IMR-90 (cell line): Measurements from ENCODE around the gene PARP2. TPM values are rescaled to one million over a fixed set of nuclear protein-coding genes. Genes with fewer than 3 reads are reported as not detected.

Experiments used
- ATAC-seq: fragments of 200-7000 bp; cut with Tn5 transposase; 2 replicates; pipeline ENCODE4 v1.9.1; 2020; ENCODE audit warnings: low read depth, mild to moderate bottlenecking, moderate library complexity
- BruUV-seq: library from RNA; stranded (reverse); fragments of 400-500 nt; replicated peaks from 2 replicates; lab custom pipeline; 2021; lab: Mats Ljungman, UMichigan
- CTCF ChIA-PET: fragments of 300-600 bp; formaldehyde crosslinking; extraction: SDS; loops from one replicate; lab custom pipeline; 2021; ENCODE audit warnings: antibody characterized with exemption; lab: Yijun Ruan, JAX
- POLR2A ChIA-PET: fragments of 300-600 bp; sonication (Branson Sonifier 250); formaldehyde crosslinking; loops from one replicate; lab custom pipeline; 2022; ENCODE audit warnings: antibody characterized with exemption; ENCODE audit not compliant: unreplicated experiment; lab: Charles Lee
- DNase-seq: peaks from one replicate; pipeline ENCODE4 v3.0.0; 2013
- H2AFZ ChIP-seq: replicated peaks from 2 replicates; pipeline ENCODE3; 2013; ENCODE audit warnings: low read length, mild to moderate bottlenecking; ENCODE audit not compliant: poor library complexity
- H2AK5ac ChIP-seq: 2 replicates; pipeline ENCODE4 v1.6.1; 2013; ENCODE audit warnings: low read depth, low read length, inconsistent platforms
- H2AK9ac ChIP-seq: replicated peaks from 2 replicates; pipeline ENCODE3; 2013; ENCODE audit warnings: mild to moderate bottlenecking, low read depth, low read length, moderate library complexity; ENCODE audit not compliant: poor library complexity
- H2BK120ac ChIP-seq: 2 replicates; pipeline ENCODE4 v1.6.1; 2013; ENCODE audit warnings: low read depth, low read length, inconsistent platforms
- H2BK15ac ChIP-seq: 3 replicates; pipeline ENCODE4 v1.6.1; 2013; ENCODE audit warnings: low read depth, low read length, inconsistent platforms
- H2BK20ac ChIP-seq: 2 replicates; pipeline ENCODE4 v1.6.1; 2013; ENCODE audit warnings: low read depth, mild to moderate bottlenecking, inconsistent platforms, low read length, moderate library complexity
- H2BK5ac ChIP-seq: 2 replicates; pipeline ENCODE4 v1.6.1; 2013; ENCODE audit warnings: mild to moderate bottlenecking, low read depth, low read length, inconsistent platforms; ENCODE audit not compliant: poor library complexity, severe bottlenecking
- H3K14ac ChIP-seq: replicated peaks from 2 replicates; pipeline ENCODE4 v1.6.1; 2013; ENCODE audit warnings: low read depth, low read length, inconsistent platforms
- H3K18ac ChIP-seq: 2 replicates; pipeline ENCODE4 v1.6.1; 2013; ENCODE audit warnings: low read depth, low read length, control low read depth
- H3K23ac ChIP-seq: 2 replicates; pipeline ENCODE4 v1.6.1; 2013; ENCODE audit warnings: low read depth, low read length, inconsistent platforms
- H3K27ac ChIP-seq: 2 replicates; pipeline ENCODE4 v1.5.1; 2013; ENCODE audit warnings: mild to moderate bottlenecking, control low read depth, low read length; ENCODE audit not compliant: insufficient read depth
- H3K27me3 ChIP-seq: 2 replicates; pipeline ENCODE4 v1.6.1; 2013; ENCODE audit warnings: low read length; ENCODE audit not compliant: control insufficient read depth, insufficient read depth
- H3K36me3 ChIP-seq: 2 replicates; pipeline ENCODE4 v1.6.1; 2013; ENCODE audit warnings: low read length, mixed read lengths; ENCODE audit not compliant: control insufficient read depth, insufficient read depth
- H3K4ac ChIP-seq: 2 replicates; pipeline ENCODE4 v1.6.1; 2013; ENCODE audit warnings: low read depth, low read length, inconsistent platforms
- H3K4me1 ChIP-seq: 2 replicates; pipeline ENCODE4 v1.6.1; 2013; ENCODE audit warnings: low read length, mixed read lengths; ENCODE audit not compliant: control insufficient read depth, insufficient read depth
- H3K4me2 ChIP-seq: 2 replicates; pipeline ENCODE4 v1.6.1; 2013; ENCODE audit warnings: low read depth, mild to moderate bottlenecking, control low read depth, low read length, moderate library complexity
- H3K4me3 ChIP-seq: 2 replicates; pipeline ENCODE4 v1.5.1; 2013; ENCODE audit warnings: low read depth, mild to moderate bottlenecking, control low read depth, low read length, moderate library complexity; ENCODE audit not compliant: insufficient read depth
- H3K56ac ChIP-seq: 2 replicates; pipeline ENCODE4 v1.6.1; 2013; ENCODE audit warnings: low read length, inconsistent platforms; ENCODE audit not compliant: insufficient read depth; ENCODE audit errors: extremely low read depth
- H3K79me1 ChIP-seq, 2 experiments: 2 replicates each; pipeline ENCODE4 v1.6.1; 2013; ENCODE audit warnings: low read length in 2 of 2, inconsistent platforms in 1 of 2, low read depth in 1 of 2
- H3K9ac ChIP-seq: 2 replicates; pipeline ENCODE4 v1.6.1; 2013; ENCODE audit warnings: low read depth, low read length, control low read depth
- H3K9me1 ChIP-seq: 2 replicates; pipeline ENCODE4 v1.6.1; 2013; ENCODE audit warnings: low read length, inconsistent platforms; ENCODE audit not compliant: insufficient read depth
- H3K9me3 ChIP-seq: 2 replicates; pipeline ENCODE4 v1.6.1; 2013; ENCODE audit warnings: low read length; ENCODE audit not compliant: control insufficient read depth, insufficient read depth
- H4K20me1 ChIP-seq: 2 replicates; pipeline ENCODE4 v1.6.1; 2013; ENCODE audit warnings: low read length, inconsistent platforms; ENCODE audit not compliant: insufficient read depth
- H4K5ac ChIP-seq: 2 replicates; pipeline ENCODE4 v1.6.1; 2013; ENCODE audit warnings: mild to moderate bottlenecking, low read depth, low read length, control low read depth
- H4K8ac ChIP-seq, 2 experiments: 2 replicates each; pipeline ENCODE4 v1.6.1; 2013; ENCODE audit warnings: low read depth in 2 of 2, low read length in 2 of 2, control low read depth in 1 of 2, inconsistent platforms in 1 of 2
- H4K91ac ChIP-seq: 2 replicates; pipeline ENCODE4 v1.6.1; 2013; ENCODE audit warnings: low read depth, low read length, inconsistent platforms; ENCODE audit not compliant: insufficient read depth
- BHLHE40 ChIP-seq: fragments of 150-350 bp; IDR thresholded peaks from 2 replicates; pipeline ENCODE4 v1.6.1; 2016; ENCODE audit warnings: mild to moderate bottlenecking, low read depth, low read length
- CTCF ChIP-seq: conservative IDR thresholded peaks from 2 replicates; pipeline ENCODE4 v1.5.1; 2012; ENCODE audit warnings: mild to moderate bottlenecking, low read depth, low read length, improper control_type of control experiment
- FOS ChIP-seq: fragments of 150-350 bp; IDR thresholded peaks from 2 replicates; pipeline ENCODE4 v1.6.1; 2016; ENCODE audit warnings: low read depth, low read length
- MAFK ChIP-seq: IDR thresholded peaks from 2 replicates; pipeline ENCODE4 v1.6.1; 2012; ENCODE audit warnings: low read depth, low read length, improper control_type of control experiment
- MAZ ChIP-seq: IDR thresholded peaks from 2 replicates; pipeline ENCODE4 v1.6.1; 2012; ENCODE audit warnings: low read depth, mild to moderate bottlenecking, low read length, improper control_type of control experiment, moderate library complexity, borderline replicate concordance
- MXI1 ChIP-seq: IDR thresholded peaks from 2 replicates; pipeline ENCODE4 v1.6.1; 2012; ENCODE audit warnings: low read depth, mild to moderate bottlenecking, low read length, moderate library complexity, borderline replicate concordance
- NFE2L2 ChIP-seq: fragments of 150-350 bp; IDR thresholded peaks from 2 replicates; pipeline ENCODE4 v1.6.1; 2016; ENCODE audit warnings: low read depth, mild to moderate bottlenecking, low read length
- POLR2A ChIP-seq: IDR thresholded peaks from 2 replicates; pipeline ENCODE4 v1.6.1; 2012; ENCODE audit warnings: mild to moderate bottlenecking, low read depth, low read length
- RAD21 ChIP-seq: IDR thresholded peaks from 2 replicates; pipeline ENCODE4 v1.6.1; 2012; ENCODE audit warnings: low read length, improper control_type of control experiment
- RCOR1 ChIP-seq: IDR thresholded peaks from 2 replicates; pipeline ENCODE4 v1.6.1; 2012; ENCODE audit warnings: mild to moderate bottlenecking, low read length, improper control_type of control experiment; ENCODE audit not compliant: insufficient replicate concordance
- RFX5 ChIP-seq: IDR thresholded peaks from 2 replicates; pipeline ENCODE4 v1.8.0; 2012; ENCODE audit warnings: low read depth, mild to moderate bottlenecking, low read length, moderate library complexity
- WGBS, 2 experiments: methylation state at CpG; one replicate each; pipeline versions ENCODE4 v1.1.5 to v1.1.7; 2013; ENCODE audit warnings: missing lambda C conversion rate in 2 of 2; ENCODE audit not compliant: insufficient read length in 1 of 2; ENCODE audit errors: extremely low coverage in 2 of 2; 5-methylcytosine and 5-hydroxymethylcytosine counted together
- dilution Hi-C: fragments of 300-500 bp; cut with HindIII; formaldehyde crosslinking; loops from one replicate; pipeline ENCODE4 v1.14.3; 2018; ENCODE audit warnings: low sequenced_read_pairs; ENCODE audit not compliant: unreplicated experiment
- in situ Hi-C: fragments of 300-500 bp; cut with MboI; formaldehyde crosslinking; loops from 3 replicates; pipeline ENCODE4 v1.14.3; 2019; ENCODE audit warnings: low sequenced_read_pairs, inconsistent platforms, mixed read lengths
- intact Hi-C: fragments of 100-400 bp; cut with micrococcal nuclease; formaldehyde crosslinking; loops from 2 replicates; pipeline ENCODE4 v1.10.0; 2022
- polyA plus RNA-seq, 3 experiments: library from polyadenylated mRNA; depleted of rRNA; stranded (reverse); fragments of >200 nt; gene quantifications; 2 replicates each; pipeline ENCODE4 v1.2.3, GENCODE V29; 2012; ENCODE audit warnings: low replicate concordance in 1 of 3
- total RNA-seq: library from RNA; depleted of rRNA; stranded (reverse); fragments of >200 nt; gene quantifications from 2 replicates; pipeline ENCODE4 v1.2.3, GENCODE V29; 2012
- TF ChIP-seq, protein P1 (sequence below): fragments of 150-350 bp; IDR thresholded peaks from 2 replicates; pipeline ENCODE4 v1.6.1; 2017; ENCODE audit warnings: mild to moderate bottlenecking, antibody characterized with exemption, low read length, low read depth

The PARP2 gene
- total and polyA plus RNA-seq, 2 of the 4 experiments (the other 2 are of a cell fraction) = 11.7 to 19.1 TPM

DNA sequence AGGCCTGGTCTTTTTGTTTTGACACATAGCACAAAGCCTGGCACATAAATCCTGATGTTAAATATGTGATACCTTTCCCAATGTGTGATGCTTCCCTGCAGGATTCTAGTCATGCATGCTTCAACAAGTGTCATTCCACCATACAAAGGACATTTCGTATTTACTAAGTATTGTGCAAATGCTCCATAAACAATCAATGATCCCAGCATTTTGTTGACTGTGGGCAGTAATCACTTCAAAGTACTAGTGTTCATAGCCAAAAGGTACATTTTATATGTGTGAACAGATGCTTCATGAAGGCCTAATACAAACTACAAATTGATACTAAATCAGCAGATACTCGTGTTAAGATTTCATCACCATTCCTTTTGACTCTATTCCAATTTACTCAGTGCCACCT, 14.7 kb upstream of the PARP2 start:
- Histone ChIP-seq H4K8ac (no peak overlapping the region), H3K9ac (no peak overlapping the region), H3K4me1 (no peaks in the 10 kb centered on the region), H3K27ac (no peak overlapping the region), H3K18ac (no peak overlapping the region), H2AK9ac (no peak overlapping the region), H3K56ac (no peak overlapping the region), H3K36me3 (peaks cover 9% of the 10 kb centered on the region), H3K4me2 (no peak overlapping the region), H3K4me3 (no peak overlapping the region), H2BK120ac (no peak overlapping the region), H3K23ac (no peak overlapping the region), H2AK5ac (no peak overlapping the region), H3K4ac (no peak overlapping the region), H4K5ac (no peak overlapping the region), H3K14ac (no peak overlapping the region), H2BK5ac (no peak overlapping the region), H3K79me1 (peaks cover 10 to 18% of the 10 kb centered on the region in 2 experiments; a peak in 3 of 4 replicates), H2AFZ (no peak overlapping the region), H3K27me3 (no peaks in the 10 kb centered on the region), H2BK20ac (no peak overlapping the region), H3K9me1 (no peaks in the 10 kb centered on the region), H3K9me3 (no peaks in the 10 kb centered on the region), H4K91ac (no peak overlapping the region), H4K20me1 (no peaks in the 10 kb centered on the region), H2BK15ac (no peak overlapping the region)
- TF ChIP-seq FOS = no peak
- TF ChIP-seq RAD21 = no peak
- no peak for TF ChIP-seq MAZ
- TF ChIP-seq, protein P1, sequence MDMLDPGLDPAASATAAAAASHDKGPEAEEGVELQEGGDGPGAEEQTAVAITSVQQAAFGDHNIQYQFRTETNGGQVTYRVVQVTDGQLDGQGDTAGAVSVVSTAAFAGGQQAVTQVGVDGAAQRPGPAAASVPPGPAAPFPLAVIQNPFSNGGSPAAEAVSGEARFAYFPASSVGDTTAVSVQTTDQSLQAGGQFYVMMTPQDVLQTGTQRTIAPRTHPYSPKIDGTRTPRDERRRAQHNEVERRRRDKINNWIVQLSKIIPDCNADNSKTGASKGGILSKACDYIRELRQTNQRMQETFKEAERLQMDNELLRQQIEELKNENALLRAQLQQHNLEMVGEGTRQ = no peak
- TF ChIP-seq CTCF = no peak
- no peak for TF ChIP-seq MXI1
- TF ChIP-seq POLR2A = no peak
- TF ChIP-seq NFE2L2 = no peak
- no peak for TF ChIP-seq MAFK
- no peak for TF ChIP-seq RFX5
- no peak for TF ChIP-seq BHLHE40
- no peak for TF ChIP-seq RCOR1
- in situ Hi-C loops (loop anchor here (10.0 to 25.0 kb wide), 3 partner anchors 356 to 759 kb away; partner anchors contain the start of genes ANG, METTL17, RNASE4 and SLC39A2), dilution Hi-C loops (no loop called here), intact Hi-C loops (no loop called here)
- BruUV-seq = no TSS peak
- no peak for DNase-seq
- POLR2A ChIA-PET = interaction anchor here (0.8 kb wide), 1 partner anchor 14 kb away, joined by 3 read pairs; the partner anchor contains the start of gene PARP2
- no peak for ATAC-seq
- no CpG with 5 or more reads among the region's 2 CpGs for WGBS, 2 experiments
- CTCF ChIA-PET = interaction anchor here (0.6 to 1.2 kb wide), 2 partner anchors 14 to 22 kb away, joined by 6 to 7 read pairs; partner anchors contain the start of gene PARP2
